Esophagus muscularis mucosa (tissue), 3 donors: ENCODE results near the gene ATP10A.

ENCODE experiments used
- CTCF ChIP-seq, 3 experiments: fragments of 200-600 bp in 2 of 3; fragments of 450-650 bp in 1 of 3; sonication (generic) in 2 of 3; IDR thresholded peaks; one replicate each; pipeline ENCODE4 v1.5.1; 2017 to 2019; ENCODE audit warnings: antibody characterized with exemption in 3 of 3, mild to moderate bottlenecking in 2 of 3, moderate library complexity in 1 of 3
- POLR2A ChIP-seq: fragments of 450-650 bp; IDR thresholded peaks from one replicate; pipeline ENCODE4 v1.6.1; 2017; ENCODE audit warnings: antibody characterized with exemption, moderate library complexity, mild to moderate bottlenecking, low read depth

- no peak for TF ChIP-seq CTCF (IDR thresholded peaks at IDR 0.05)
- no peak for TF ChIP-seq POLR2A
Measured at GRCh38 chr15:25727867-25728600, 135.1 kb downstream of the ATP10A start.
